GM04503 (cell line): ENCODE results near the gene RGS19.

Source experiments
- DNase-seq: peaks from one replicate; pipeline ENCODE4 v3.0.0-alpha.2; 2012; ENCODE audit warnings: low read depth

RGS19 gene

GRCh38 chr20:64063389-64064144, 15.8 kb downstream of the RGS19 start:
- no peak for DNase-seq

DNA sequence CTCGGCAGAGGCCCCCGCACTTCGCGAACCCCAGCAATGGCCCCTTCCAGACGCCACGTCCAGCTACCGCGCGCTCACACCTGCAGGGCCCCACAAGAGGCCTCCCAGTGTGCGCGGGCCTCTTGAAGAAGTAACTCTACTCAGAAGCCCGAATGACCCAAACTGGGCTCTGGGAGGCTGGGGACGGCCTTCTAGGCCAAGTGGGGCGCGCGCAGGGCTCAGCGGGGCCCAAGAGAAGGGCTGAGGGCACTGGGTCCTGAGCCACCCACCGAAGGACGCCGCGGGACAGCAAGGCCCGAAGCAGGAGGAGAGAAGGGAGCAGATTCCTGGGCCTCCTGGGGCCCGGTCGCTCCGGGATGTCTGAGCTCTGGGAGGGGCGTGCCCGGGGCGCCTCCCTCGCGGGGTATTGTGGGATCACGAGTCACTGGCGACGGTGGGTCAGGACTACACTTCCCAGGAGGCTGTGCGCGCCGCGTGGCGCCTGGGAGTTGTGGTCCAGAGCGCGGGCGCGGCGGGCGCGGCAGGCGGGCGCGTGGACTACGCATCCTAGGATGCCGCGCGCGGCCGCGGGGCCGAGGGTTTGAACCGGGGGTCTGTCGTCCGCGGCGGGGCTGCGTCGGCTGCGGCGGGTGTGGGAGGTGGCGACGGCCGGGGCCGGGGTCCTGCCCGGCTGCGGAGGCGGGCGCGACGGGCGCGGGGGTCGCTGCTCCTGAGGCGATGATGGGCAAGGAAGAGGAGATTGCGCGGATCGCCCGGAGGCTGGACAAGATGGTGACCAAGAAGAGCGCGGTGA, 16.5 kb downstream of the RGS19 start, which contains the start of gene TCEA2:
TSS of gene TCEA2 (plus strand) at position 603 of the 793 bp plus-strand sequence. CDS start at position 718, 115 bp downstream.
- peak; percentile 71 for DNase-seq

DNA sequence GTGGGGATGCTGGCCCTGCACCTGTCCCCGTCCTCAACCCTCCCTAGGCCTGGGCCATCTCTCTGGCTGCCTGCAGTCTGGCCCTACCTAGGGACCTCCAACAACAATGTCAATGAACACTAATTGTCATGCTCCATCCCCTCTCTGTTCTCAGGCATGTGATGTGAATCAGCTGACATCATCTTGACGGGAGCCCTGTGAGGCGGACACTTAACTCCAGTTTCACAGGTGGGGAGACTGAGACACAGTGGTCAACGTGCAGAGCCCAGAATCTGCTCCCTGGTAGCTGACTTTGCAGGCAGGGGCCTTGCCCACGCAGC, 17.1 kb downstream of the RGS19 start:
- no peak for DNase-seq

- no peak for DNase-seq
Observed at GRCh38 chr20:64058536-64058935, 20.8 kb downstream of the RGS19 start.

- DNase-seq = no peak
Observed at GRCh38 chr20:64057628-64058498, 21.5 kb downstream of the RGS19 start.

GRCh38 chr20:64056889-64057627, 22.3 kb downstream of the RGS19 start:
- no peak for DNase-seq

DNA sequence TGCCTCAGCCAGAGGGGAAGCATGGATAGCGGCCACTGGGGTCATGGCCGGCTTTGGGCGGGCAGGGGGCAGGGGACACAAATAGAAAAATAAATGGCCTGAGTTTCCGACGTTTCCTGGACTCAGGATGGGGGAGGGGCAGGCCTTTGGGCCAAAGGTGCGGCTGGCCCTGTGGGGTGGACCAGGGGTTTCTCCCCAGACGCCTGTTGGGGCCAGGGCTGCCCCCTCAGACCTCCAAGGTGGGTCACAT, 22.8 kb downstream of the RGS19 start:
- DNase-seq = no peak

DNA sequence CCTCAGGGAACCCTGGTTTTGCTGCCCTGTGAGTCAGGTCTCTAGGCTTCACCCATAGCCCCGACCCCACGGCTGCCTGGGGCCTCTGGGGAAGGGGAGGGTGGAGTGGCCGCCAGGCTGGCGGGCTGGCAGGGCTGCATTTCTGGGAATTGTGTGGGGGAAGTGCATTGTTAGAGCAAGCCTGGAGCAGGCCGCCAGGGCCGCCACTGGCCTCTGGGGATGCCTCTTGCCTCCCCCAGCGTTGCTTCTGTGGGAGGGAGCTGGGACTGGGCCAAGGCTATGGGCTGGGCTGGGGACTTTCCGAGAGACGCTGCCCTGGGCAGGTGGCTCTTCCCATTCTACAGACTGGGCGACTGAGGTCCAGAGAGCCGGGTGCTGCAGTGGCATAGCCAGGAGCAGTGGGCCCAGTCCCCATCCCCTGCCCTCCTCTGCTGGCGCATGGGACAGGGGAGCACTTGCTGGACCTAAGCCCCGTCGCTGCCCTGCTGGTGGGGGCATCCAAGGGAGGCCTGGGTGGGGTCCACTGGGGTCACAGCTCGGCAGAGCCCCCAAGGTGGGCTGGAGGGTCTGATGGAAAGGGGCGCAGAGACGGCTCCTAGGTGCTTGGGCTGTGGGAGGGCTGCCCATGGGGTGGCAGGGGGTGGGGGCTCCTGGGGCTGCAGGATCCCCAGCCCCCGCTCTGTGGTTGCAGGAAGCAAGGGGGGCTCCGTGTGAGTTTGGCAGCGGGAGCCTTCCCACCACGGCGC, 23.3 kb downstream of the RGS19 start:
- DNase-seq = no peak

DNA sequence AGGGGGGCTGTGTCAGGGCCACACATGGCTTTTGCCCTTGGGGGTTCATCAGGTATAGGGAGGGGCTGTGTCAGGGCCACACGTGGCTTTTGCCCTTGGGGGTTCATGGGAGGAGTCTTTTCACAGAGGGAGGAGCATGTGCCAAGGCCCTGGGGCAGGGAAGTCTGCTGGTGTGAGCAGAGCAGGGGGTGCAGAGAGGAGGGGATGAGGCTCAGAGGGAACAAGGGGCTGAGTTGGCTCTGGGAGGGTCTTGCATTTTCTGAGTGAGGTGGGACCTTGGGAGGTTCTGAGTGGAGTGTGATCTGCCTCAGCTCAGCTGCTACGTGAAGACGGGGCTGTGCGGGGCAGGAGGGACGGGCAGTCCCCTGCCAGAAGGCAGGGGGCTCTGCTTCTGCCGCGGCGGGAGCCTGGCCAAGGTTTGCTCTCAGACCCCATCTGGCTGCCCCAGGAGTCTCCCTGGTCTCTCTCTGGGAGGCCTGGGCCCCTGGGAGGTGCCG, 23.9 kb downstream of the RGS19 start:
- DNase-seq = no peak

- DNase-seq = no peak
Observed at GRCh38 chr20:64053841-64054661, 25.3 kb downstream of the RGS19 start.

DNA sequence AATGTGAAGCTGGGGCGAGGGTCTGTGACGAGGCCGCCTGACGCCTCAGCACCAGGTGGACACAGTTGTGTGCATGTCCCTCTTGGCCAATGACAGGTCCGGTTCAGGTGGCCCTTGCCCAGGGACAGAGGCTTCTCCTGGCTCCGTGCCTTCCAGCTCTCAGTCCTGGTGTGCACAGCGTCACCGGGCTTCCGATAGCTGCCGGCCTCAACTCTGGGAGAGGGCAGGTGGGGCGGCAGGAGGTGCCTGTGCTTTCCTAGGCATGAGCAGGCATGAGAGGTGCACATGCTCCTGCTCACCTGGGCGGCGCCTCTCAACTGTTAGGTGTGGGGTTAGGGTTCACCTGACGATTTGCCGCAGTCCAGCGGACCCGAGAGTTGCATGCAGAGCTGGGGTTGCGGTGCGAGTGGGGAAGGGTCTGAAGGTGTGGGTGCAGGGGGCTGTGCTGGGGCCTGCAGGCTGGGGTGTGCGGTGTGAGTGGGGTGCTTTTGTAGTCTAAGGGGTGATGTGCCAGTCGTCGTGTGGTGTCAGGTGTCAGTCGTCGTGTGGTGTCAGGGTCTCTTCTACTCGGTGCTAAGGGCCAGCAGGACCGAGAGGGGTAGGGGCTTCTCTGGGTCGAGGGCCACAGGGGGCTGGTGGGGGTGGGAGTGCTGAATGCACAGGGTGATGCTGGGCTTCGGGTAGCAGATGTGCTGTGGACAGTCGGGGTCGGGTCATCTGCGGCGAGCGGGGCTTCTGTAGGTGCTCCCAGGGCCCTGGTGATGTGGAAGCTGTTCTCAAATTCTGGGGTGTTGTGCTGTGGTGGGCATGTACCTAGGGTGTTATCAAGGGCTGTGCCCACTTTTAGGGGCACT, 26.1 kb downstream of the RGS19 start:
- DNase-seq = no peak

- DNase-seq = no peak
Observed at GRCh38 chr20:64052326-64052722, 27.0 kb downstream of the RGS19 start.

DNA sequence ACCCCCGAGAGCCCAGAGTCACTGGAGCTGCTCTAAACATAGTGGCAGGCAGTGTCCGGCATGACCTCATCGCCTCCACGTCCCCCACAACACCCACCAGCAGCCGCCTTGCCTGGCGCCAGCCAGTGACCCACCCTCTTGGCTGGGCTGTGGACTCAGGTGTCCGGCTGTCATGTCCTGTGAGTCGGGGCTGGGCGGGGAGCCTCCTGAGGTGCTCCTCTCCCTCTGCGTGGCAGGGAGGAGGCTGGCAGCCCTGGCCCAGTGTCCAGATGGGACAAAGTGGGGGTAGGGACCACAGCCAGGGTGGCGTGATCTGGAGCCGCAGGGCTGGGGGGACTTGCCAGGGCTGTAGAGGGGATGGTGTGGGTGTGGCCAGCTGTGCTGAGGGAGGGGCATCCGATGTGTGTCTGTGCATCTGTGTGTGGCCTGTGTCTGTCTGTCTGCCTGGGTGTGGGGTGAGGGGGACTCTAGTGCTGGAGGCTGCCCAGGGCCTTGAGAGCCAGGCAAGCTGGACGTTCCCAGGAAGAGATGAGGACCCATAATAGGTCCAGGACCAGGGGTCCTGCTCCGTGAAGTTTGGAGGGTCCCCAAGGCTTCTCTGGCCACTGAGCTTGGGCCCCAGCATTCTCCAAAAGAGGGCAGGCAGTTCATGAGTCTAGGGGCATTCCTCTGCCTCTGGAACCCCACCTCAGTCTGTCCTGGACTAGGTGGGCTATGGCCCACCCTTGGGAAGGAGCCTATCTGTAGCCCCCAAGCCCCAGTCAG, 27.6 kb downstream of the RGS19 start:
- no peak for DNase-seq

DNA sequence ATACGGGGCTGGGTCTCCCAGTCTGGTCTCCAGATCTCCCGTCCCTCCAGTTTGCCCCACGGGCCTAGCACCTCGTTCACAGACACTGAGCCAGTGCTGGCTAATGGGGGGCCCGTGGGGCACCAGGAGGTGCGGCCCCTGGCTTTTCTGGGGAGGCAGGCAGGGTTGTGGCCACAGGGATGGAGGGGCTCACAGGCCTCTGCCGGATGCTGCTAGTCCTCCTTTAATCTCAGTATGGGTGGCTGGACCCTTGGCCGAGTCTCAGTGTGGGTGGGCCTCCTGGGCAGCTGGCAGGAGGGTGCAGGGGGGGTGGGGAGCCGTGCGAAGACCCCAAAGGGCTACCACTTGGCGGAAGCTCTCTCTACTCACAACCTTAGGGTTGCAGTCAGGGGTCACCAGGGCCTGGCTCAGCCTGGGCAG, 28.3 kb downstream of the RGS19 start:
- no peak for DNase-seq

DNA sequence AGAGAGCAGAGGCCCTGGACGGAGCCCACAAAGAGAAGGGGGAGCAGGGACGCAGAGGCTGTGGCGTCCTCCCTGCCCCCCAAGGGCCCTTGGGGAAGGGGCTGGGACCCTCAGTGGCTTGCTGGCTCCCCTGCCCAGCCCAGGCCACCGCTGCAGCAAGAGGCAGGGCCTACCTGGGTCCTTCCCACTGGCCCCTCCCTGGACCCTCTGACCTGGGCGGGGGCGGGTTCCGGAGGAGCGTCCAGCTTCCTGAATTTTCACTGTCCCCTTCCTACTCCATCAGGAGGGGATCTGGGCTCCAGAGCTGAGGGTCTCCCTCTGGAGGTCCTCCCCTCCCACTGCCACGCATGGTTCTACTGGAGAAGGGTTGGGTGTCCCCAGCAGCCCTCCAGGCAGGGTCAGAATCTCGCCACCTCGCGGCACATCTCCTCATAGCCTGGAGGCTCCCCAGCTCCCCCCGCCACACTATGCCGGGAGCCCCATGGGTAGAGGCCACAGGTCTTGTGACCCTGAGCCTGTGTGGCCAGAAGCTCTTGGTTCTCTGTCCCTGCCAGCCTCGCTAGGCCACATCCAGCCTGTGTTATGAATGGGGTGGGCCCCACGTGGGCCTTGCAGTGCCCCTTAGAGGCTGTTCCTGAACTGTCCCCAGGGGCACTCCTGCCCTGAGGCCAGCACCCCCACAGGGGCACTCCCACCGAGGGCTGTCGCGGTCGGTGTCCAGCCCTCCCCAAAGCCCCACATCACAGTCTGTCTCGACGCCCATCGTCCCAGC, 28.9 kb downstream of the RGS19 start:
- DNase-seq = no peak

- DNase-seq = no peak
Observed at GRCh38 chr20:64049878-64050260, 29.4 kb downstream of the RGS19 start.

- DNase-seq = no peak
Observed at GRCh38 chr20:64049060-64049877, 30.0 kb downstream of the RGS19 start, which contains the start of gene SOX18. SOX18 (minus strand) TSS chr20:64049639; CDS start chr20:64049516, 123 bp downstream.
